ENCODE measurements around the gene OXSR1.

DNA sequence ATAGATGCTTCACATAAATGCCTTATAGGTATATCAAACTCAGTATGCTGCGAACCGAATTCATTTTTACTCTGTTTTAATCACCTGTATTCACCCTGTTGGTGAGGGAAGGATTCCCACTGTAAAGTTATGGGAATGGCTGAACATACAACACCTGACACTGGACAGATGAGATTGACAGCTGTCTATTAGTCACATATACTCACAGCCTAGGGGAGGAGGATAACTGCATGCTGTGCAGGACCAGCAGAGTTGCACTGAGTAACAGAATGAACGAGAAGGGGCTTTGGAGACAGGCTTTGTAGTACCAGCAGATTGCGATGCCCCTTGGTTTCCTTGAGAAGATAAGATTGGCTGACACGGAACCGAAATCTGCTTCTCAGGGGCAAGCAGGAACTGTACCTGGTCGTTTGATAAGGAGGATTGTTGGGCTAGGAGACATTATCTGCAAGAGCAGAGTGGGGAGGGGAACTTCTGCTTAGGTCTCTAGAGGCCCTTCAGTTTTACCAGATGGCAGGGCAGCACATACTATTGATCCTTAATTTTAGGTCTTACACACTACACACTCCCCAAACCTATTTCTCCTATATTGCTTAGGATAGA is 56.8 kb downstream of the OXSR1 start:
- no peak for TF ChIP-seq YY1 (IDR thresholded peaks at IDR 0.05; ENCODE audit: insufficient read depth, insufficient read length)
- no peak for TF ChIP-seq ZNF274 (IDR thresholded peaks at IDR 0.05; ENCODE audit: low read depth, low read length)
- no peak for TF ChIP-seq SUZ12 (IDR thresholded peaks at IDR 0.05; ENCODE audit: extremely low read depth, insufficient read depth, insufficient read length)

Data from NT2/D1 (cell line).